Thymus (tissue), 11 donors: ENCODE data around the gene MGAT4B. TPM values are rescaled to one million over a fixed set of nuclear protein-coding genes. Genes with fewer than 3 reads are reported as not detected.

Experiments
- DNase-seq, 9 donors: peaks; one replicate each; pipeline ENCODE4 v3.0.0-alpha.2; 2013; ENCODE audit warnings: low spot score in 9 of 9, low read depth in 6 of 9, missing footprints in 1 of 9
- H3K27ac ChIP-seq, 2 donors: one replicate each; pipeline ENCODE4 v1.5.1; 2013; ENCODE audit warnings: control low read depth in 1 of 2, low read depth in 1 of 2, low read length in 1 of 2, mild to moderate bottlenecking in 1 of 2, moderate library complexity in 1 of 2
- H3K27me3 ChIP-seq, 2 donors: one replicate each; pipeline ENCODE4 v1.5.1; 2013; ENCODE audit warnings: low read length in 1 of 2; ENCODE audit not compliant: control insufficient read depth in 2 of 2, insufficient read depth in 1 of 2
- H3K36me3 ChIP-seq, 2 donors: one replicate each; pipeline ENCODE4 v1.5.1; 2013; ENCODE audit warnings: low read length in 1 of 2, mild to moderate bottlenecking in 1 of 2, moderate library complexity in 1 of 2; ENCODE audit not compliant: control insufficient read depth in 2 of 2, insufficient read depth in 2 of 2
- H3K4me1 ChIP-seq, 2 donors: one replicate each; pipeline ENCODE4 v1.5.1; 2013; ENCODE audit warnings: low read length in 2 of 2; ENCODE audit not compliant: control insufficient read depth in 2 of 2, insufficient read depth in 2 of 2
- H3K4me3 ChIP-seq, 2 donors: one replicate each; pipeline ENCODE4 v1.5.1; 2013; ENCODE audit warnings: low read length in 2 of 2, control low read depth in 1 of 2, mild to moderate bottlenecking in 1 of 2
- H3K9me3 ChIP-seq, 2 donors: one replicate each; pipeline ENCODE4 v1.5.1; 2013; ENCODE audit warnings: low read length in 1 of 2, mild to moderate bottlenecking in 1 of 2; ENCODE audit not compliant: control insufficient read depth in 2 of 2, insufficient read depth in 1 of 2
- WGBS: extraction: QIAGEN DNeasy Blood & Tissue Kit; methylation state at CpG from one replicate; pipeline ENCODE4 v1.1.7; 2013; 5-methylcytosine and 5-hydroxymethylcytosine counted together
- polyA plus RNA-seq: library from polyadenylated mRNA; stranded (reverse); fragments of 200-250 nt; gene quantifications from one replicate; pipeline ENCODE4 v1.2.3, GENCODE V29; 2013
- total RNA-seq: library from RNA; stranded (reverse); fragments of 120-200 nt; gene quantifications from one replicate; pipeline ENCODE4 v1.2.4, GENCODE V29; 2013
- donor health status: healthy.

MGAT4B gene
- total and polyA plus RNA-seq, 2 donors = 23.6 to 56.7 TPM

DNA sequence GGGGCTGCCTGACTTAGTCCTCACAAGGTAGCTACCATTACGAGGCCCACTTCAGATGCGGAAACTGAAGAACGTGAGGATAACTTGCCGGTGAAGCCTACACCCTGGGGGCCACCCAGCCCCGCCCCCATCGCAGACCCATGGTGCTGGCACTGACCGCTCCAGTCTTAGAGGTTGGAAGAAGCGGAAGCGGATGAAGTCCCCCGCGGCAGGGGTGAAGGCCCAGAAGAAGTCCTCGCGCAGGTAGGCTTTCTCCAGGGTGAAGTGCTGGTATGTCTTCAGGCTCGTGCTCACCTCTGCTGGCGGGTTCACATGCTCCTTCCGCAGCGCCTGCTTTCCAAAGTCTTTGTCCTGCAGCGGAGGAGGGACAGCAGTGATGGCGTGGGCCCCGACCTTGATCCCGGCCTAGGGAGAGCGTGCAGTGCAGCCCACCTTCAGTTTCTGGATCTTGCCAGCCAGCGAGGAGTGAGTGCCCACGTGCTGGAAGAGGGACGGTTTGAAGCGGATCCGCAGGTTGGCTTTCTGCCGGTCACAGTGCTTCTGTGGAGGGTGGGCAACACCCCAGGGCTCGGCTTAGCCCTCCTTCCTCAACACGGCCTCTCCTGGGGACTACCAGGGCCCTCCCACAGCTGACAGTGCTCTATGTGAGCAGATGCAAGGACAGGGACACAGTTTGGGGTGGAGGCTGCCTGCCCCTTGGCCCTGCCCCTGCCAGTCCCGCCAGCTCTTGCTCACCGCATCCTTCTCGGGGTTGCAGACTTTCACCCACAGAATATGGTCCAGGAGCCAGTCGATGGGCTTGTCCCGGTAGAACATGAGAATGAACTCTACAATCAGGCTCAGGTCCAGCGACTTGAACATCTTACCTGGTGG, 7.7 kb downstream of the MGAT4B start:
- Histone ChIP-seq H3K27me3 (peaks cover 3 to 24% of the 10 kb centered on the region in 2 donors), H3K9me3 (peaks cover 2 to 5% of the 10 kb centered on the region in 2 donors), H3K27ac (no peak overlapping the region), H3K4me3 (no peak overlapping the region), H3K4me1 (peaks cover 12 to 42% of the 10 kb centered on the region in 2 donors), H3K36me3 (peaks cover 26 to 32% of the 10 kb centered on the region in 2 donors)
- 98% methylated on average over 36 of the region's 36 CpGs for WGBS
- DNase-seq = no peak

DNA sequence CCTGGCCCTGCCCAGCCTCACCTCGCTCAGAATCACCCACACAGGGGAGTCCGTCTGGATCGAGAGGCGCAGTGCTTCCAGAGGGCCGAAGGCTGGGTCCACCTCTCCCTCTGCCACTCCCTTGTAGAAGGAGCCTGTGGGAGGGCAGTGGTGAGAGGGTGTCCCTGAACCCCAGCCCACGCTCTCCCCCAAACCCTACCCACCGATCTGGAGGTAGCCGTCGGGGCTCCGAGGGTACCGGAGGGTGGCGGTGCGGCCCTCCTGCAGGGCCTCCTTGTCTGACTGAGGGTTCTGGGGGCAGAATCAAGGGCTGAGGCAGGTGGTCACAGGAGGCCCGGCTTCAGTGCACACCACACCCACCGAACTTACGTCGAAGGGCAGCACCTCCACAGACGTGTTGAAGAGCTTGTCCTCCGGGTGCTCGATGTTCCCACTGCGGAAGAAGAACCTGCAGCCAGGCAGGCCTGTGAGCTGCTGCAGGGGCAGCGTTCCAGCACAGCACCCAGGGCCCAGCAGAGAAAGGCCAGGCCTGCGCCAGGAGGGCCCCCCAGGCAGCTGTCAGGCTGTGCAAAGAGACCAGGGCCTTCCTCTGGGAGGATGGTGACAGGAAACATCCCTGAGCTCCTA, 8.4 kb downstream of the MGAT4B start:
- 97% methylated on average over 23 of the region's 23 CpGs for WGBS
- no peak overlapping the region for H3K27ac ChIP-seq
- peaks cover 3 to 32% of the 10 kb centered on the region in 2 donors for H3K27me3 ChIP-seq
- H3K4me3 ChIP-seq = no peak overlapping the region
- peaks cover 10 to 43% of the 10 kb centered on the region in 2 donors for H3K4me1 ChIP-seq
- no peak for DNase-seq
- peaks cover 26 to 32% of the 10 kb centered on the region in 2 donors for H3K36me3 ChIP-seq
- H3K9me3 ChIP-seq = peaks cover 2 to 5% of the 10 kb centered on the region in 2 donors

DNA sequence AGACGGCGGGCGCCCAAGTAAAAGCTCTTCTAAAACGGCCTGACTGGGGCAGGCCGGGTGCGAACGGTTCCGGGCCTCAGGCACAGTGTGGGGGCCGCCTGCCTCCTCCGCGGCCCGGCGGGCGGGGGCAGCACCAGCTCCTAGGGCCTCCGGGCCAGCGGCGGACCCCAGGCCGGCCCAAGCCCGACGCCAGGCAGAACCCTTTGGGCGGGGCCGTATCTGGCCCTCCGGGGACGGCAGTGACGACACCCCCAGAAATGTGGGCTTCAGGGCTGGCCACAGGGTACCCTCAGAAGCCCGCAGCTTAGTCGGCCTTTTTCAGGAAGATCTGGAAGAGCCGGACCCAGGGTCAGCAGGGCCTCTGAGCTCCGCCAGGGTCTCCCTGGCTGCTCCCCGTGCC, 8.9 kb downstream of the MGAT4B start:
- Histone ChIP-seq H3K9me3 (peaks cover 2 to 5% of the 10 kb centered on the region in 2 donors), H3K4me3 (no peak overlapping the region), H3K27ac (no peak overlapping the region), H3K4me1 (peaks cover 10 to 39% of the 10 kb centered on the region in 2 donors), H3K36me3 (peaks cover 26 to 32% of the 10 kb centered on the region in 2 donors), H3K27me3 (peaks cover 3 to 36% of the 10 kb centered on the region in 2 donors)
- WGBS = 98% methylated on average over 30 of the region's 30 CpGs
- DNase-seq = no peak

DNA sequence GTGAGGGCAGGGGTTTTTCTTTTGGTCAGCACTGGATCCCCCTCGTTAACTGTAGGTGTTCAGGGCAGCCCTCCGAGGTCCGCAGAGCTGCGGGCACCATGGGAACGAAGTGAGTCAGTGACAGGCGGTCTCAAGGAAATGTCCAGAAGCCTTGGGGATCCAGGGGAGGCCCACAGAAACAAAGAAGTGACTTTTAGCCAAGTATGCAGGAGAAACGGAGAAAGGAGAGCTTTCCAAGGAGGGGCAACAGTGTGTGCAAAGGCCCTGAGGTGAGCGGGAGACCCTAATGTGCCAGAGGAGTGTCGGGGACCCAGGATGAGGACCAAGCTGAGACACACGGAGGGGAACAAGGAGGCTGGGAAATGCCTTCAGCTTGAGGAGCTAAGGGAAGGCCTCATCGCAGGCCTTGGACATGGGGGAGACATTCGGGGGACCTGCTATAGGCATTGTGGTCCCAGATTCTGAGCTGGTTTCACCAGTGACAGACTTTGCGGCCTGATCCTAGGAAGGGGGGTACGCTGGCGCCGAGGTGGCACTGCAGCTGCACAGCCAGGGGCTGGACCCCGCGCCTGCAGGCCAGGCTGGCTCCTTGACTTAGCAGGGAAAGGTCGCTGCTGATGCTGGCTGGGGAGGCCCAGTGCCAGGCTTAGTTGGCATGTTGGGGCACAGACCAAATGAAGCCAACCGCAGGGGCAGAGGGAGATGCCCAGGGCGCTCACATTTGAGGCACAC, 9.6 kb downstream of the MGAT4B start:
- Histone ChIP-seq H3K9me3 (peaks cover 2 to 5% of the 10 kb centered on the region in 2 donors), H3K27ac (no peak overlapping the region), H3K4me1 (peaks cover 10 to 32% of the 10 kb centered on the region in 2 donors), H3K36me3 (peaks cover 26 to 32% of the 10 kb centered on the region in 2 donors), H3K4me3 (peak overlapping the region in 1 of 2 donors; percentile 30), H3K27me3 (peaks cover 3 to 38% of the 10 kb centered on the region in 2 donors)
- WGBS = 95% methylated on average over 21 of the region's 21 CpGs
- DNase-seq = no peak

DNA sequence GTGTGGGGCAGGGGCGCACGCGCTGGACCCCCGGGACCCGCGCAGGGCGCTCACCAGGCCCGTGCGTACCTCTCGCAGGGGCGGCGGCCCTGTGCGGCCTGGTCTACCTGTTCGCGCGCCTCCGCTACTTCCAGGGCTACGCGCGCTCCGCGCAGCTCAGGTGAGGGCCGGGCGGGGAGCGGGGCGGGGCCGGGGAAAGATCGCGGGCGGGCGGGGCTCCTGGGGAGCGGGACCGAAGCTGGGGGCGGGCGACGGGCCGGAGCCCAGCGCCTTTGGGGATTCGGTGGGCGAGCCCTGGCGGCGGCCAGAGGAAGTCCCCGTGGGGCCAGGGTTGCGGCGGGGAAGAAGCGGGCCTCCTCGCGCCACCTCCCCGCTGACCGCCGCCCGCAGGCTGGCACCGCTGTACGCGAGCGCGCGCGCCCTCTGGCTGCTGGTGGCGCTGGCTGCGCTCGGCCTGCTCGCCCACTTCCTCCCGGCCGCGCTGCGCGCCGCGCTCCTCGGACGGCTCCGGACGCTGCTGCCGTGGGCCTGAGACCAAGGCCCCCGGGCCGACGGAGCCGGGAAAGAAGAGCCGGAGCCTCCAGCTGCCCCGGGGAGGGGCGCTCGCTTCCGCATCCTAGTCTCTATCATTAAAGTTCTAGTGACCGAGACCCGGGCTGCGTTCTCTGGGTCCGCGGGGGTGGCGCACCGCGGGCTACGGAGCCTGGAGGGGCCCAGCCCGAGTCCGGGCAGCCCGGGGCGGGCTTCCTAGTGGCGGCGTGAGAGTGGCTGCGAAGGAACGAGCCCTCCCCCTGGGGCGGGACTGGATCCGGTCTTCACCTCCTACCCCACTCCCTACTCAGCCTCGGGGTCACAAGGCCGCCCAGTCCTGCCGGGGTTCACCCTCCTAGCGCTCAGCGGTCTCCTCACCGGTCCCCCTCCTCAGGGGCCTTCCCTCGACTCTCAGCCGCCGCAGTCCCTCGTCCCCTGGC, 10.5 kb downstream of the MGAT4B start:
- peak in 5 of 9 donors; percentile 48 to 76 (median 63) for DNase-seq
- peaks cover 10 to 29% of the 10 kb centered on the region in 2 donors for H3K4me1 ChIP-seq
- H3K36me3 ChIP-seq = peaks cover 26 to 32% of the 10 kb centered on the region in 2 donors
- H3K27ac ChIP-seq = peak overlapping the region in 1 of 2 donors; percentile 32
- H3K27me3 ChIP-seq = peaks cover 3 to 38% of the 10 kb centered on the region in 2 donors
- peak overlapping the region; percentile 30 to 67 for H3K4me3 ChIP-seq
- 5% methylated on average over 113 of the region's 113 CpGs for WGBS
- peaks cover 2 to 5% of the 10 kb centered on the region in 2 donors for H3K9me3 ChIP-seq

DNA sequence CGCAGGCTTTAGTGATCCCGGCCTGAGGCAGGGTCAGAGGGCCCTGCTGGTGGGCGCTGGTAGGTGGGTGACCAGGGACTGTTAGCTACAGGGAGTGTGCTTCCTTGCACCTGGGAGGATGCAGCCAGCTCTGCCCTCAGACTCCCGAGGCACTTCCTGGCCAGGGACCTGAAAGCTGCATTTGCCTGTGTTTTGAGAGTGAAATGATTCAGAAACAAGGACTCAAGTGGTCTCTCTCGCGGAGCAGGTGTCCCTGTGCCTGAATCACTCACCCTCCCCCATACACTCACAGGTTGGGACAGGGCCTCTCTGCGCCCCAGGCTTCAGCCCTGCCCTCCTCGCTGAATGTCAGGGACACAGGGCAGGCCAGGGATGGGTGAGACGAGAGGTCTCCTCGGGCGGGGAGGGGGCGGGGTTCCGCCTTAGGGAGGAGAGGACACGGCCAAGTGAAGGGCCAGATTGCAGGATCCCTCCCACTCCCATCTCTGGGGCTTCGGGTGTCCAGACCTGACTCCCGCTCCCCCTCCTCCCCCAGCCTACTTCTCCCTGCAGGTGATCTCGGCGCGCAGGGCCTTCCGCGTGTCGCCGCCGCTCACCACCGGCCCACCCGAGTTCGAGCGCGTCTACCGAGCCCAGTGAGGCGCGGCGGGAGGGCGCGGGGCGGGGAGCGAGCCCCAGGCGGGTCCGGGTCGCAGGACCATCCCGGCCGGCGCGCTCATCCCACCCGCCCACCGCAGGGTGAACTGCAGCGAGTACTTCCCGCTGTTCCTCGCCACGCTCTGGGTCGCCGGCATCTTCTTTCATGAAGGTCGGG, 11.4 kb downstream of the MGAT4B start:
- Histone ChIP-seq H3K27me3 (peaks cover 3 to 38% of the 10 kb centered on the region in 2 donors), H3K27ac (no peak overlapping the region), H3K36me3 (peaks cover 26 to 27% of the 10 kb centered on the region in 2 donors), H3K9me3 (peaks cover 2 to 5% of the 10 kb centered on the region in 2 donors), H3K4me3 (peak overlapping the region in 1 of 2 donors; percentile 67), H3K4me1 (peaks cover 10 to 29% of the 10 kb centered on the region in 2 donors)
- WGBS = 17% methylated on average over 53 of the region's 53 CpGs
- DNase-seq = no peak

DNA sequence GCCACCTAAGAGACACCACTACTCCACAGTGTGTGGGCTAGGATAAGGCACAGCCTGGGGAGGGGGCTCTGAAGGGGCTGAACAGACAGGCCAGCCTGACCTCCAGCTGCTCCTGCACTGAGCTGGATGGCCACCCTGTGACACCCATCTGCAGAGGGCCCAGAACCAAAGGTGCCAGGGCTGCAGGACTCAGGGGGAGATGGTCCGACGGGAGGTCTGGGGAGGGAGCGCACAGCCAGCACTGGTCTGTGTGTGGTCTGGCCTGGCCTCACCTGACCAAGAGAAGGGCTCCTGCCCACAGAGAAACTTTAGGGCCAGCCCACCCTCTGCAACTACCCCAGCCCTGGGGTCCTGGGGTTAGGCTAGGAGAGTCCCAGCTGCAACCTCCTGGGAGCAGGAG, 12.1 kb downstream of the MGAT4B start:
- no peak for DNase-seq
- no peak overlapping the region for H3K4me3 ChIP-seq
- H3K27me3 ChIP-seq = peaks cover 3 to 38% of the 10 kb centered on the region in 2 donors
- peaks cover 20 to 22% of the 10 kb centered on the region in 2 donors for H3K36me3 ChIP-seq
- WGBS = 97% methylated on average over 3 of the region's 3 CpGs
- H3K9me3 ChIP-seq = peaks cover 2 to 5% of the 10 kb centered on the region in 2 donors
- peaks cover 10 to 29% of the 10 kb centered on the region in 2 donors for H3K4me1 ChIP-seq
- no peak overlapping the region for H3K27ac ChIP-seq
